Esophagus (tissue), 2 donors: ENCODE results near the gene CTDSP2. TPM values are rescaled to one million over a fixed set of nuclear protein-coding genes. Genes with fewer than 3 reads are reported as not detected.
"Not testable (repeated sequence)": the region's sequence is repeated elsewhere in the genome, so short reads cannot be mapped to it uniquely, and the experiment has no call there.

Source experiments
- H3K27ac ChIP-seq, 2 donors: one replicate each; pipeline ENCODE4 v1.5.1; 2013; ENCODE audit warnings: low read depth in 2 of 2, mild to moderate bottlenecking in 2 of 2, inconsistent platforms in 1 of 2, low read length in 1 of 2, moderate library complexity in 1 of 2
- H3K27me3 ChIP-seq, 2 donors: one replicate each; pipeline ENCODE4 v1.6.1; 2013; ENCODE audit warnings: low read length in 2 of 2, control low read depth in 1 of 2, mild to moderate bottlenecking in 1 of 2; ENCODE audit not compliant: insufficient read depth in 2 of 2, control insufficient read depth in 1 of 2
- H3K36me3 ChIP-seq, 2 donors: one replicate each; pipeline ENCODE4 v1.6.1; 2013; ENCODE audit warnings: low read length in 1 of 2; ENCODE audit not compliant: control insufficient read depth in 2 of 2, insufficient read depth in 2 of 2
- H3K4me1 ChIP-seq, 2 donors: one replicate each; pipeline ENCODE4 v1.6.1; 2013; ENCODE audit warnings: low read length in 1 of 2; ENCODE audit not compliant: control insufficient read depth in 2 of 2, insufficient read depth in 2 of 2
- H3K4me3 ChIP-seq, 2 donors: one replicate each; pipeline ENCODE4 v1.5.1; 2013; ENCODE audit warnings: low read length in 2 of 2, mild to moderate bottlenecking in 2 of 2, low read depth in 1 of 2, moderate library complexity in 1 of 2
- H3K9me3 ChIP-seq, 2 donors: one replicate each; pipeline ENCODE4 v1.6.1; 2013; ENCODE audit warnings: mild to moderate bottlenecking in 2 of 2, low read depth in 1 of 2, low read length in 1 of 2, moderate library complexity in 1 of 2; ENCODE audit not compliant: control insufficient read depth in 2 of 2, insufficient read depth in 1 of 2
- WGBS, 2 donors: extraction: QIAGEN DNeasy Blood & Tissue Kit; methylation state at CpG; one replicate each; pipeline ENCODE4 v1.1.7; 2013; 5-methylcytosine and 5-hydroxymethylcytosine counted together
- polyA plus RNA-seq, 2 donors: library from polyadenylated mRNA; stranded (reverse); fragments of 200-250 nt; gene quantifications; one replicate each; pipeline ENCODE4 v1.2.3, GENCODE V29; 2013
- donor health status: healthy with polysubstance abuse.
- donor health status: Bipolar disorder and iron deficiency.

CTDSP2 gene
- polyA plus RNA-seq, 2 donors: 22.4 to 34.7 TPM

DNA sequence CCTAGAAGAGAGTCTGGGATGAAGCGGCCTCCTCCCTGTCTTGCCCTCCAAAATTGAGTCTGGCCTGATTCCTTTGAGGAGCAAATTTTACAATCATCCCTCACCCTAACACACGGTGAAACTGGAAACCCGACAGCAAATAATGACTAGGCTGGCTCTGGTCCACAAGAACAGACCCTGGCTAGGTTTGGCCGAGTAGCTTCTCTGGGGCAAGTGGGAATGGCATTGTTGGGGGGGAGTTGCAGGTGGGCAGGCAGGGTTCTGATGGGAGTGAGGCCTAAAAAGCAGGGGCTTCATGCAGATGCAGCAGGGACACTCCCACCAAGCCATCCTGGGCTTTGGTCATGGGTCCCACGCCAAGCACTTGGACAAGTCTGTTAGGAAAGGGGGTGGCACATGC, 25.5 kb downstream of the CTDSP2 start:
- peaks cover 29 to 39% of the 10 kb centered on the region in 2 donors for H3K36me3 ChIP-seq
- not testable (repeated sequence) for H3K27ac ChIP-seq

DNA sequence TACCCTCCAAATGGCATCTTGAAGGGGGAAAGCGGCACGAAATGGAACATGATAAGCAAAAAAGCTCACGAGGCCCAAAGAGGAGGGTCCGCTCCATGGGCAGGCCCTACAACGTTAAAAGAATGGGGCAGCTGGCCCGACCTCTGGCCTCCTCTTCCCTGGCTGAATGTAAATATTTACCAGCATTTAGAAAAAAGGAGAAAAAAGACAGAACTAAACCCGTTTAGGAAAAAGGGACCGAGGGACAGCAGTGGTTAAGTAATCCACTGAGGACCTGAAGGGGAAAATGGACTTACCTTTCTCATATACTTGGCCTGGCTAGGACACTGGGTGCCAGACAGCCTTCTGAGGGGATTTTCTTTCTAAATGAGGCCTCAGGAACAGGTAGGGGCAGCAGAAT, 26.4 kb downstream of the CTDSP2 start:
- H3K27ac ChIP-seq, H3K4me1 ChIP-seq, H3K9me3 ChIP-seq, H3K4me3 ChIP-seq, H3K27me3 ChIP-seq: not testable (repeated sequence)
- WGBS, 2 donors: 63 to 69% methylated on average over 8 of the region's 8 CpGs
- peaks cover 25 to 34% of the 10 kb centered on the region in 2 donors for H3K36me3 ChIP-seq

More for the DNA sequence above, 25.5 kb downstream of the CTDSP2 start:
- H3K4me1 ChIP-seq, H3K9me3 ChIP-seq, H3K27me3 ChIP-seq, H3K4me3 ChIP-seq: not testable (repeated sequence)
- 66 to 73% methylated on average over 5 of the region's 5 CpGs for WGBS, 2 donors

DNA sequence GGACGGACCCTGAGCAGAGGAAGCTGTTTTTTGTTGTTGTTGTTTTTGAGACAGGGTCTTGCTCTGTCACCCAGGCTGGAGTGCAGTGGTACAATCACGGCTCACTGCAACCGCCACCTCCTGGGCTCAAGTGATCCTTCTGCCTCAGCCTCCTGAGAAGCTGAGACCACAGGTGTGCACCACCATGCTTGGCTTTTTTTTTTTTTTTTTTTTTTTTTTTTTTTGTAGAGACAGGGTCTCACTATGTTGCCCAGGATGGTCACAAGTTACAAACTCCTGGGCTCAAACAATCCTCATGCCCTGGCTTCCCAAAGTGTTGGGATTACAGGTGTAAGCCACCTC, 28.6 kb downstream of the CTDSP2 start:
- WGBS, 2 donors: 90% methylated on average over 3 of the region's 3 CpGs
- H3K4me1 ChIP-seq, H3K4me3 ChIP-seq, H3K27ac ChIP-seq, H3K27me3 ChIP-seq, H3K9me3 ChIP-seq: not testable (repeated sequence)
- H3K36me3 ChIP-seq: peaks cover 6 to 14% of the 10 kb centered on the region in 2 donors

DNA sequence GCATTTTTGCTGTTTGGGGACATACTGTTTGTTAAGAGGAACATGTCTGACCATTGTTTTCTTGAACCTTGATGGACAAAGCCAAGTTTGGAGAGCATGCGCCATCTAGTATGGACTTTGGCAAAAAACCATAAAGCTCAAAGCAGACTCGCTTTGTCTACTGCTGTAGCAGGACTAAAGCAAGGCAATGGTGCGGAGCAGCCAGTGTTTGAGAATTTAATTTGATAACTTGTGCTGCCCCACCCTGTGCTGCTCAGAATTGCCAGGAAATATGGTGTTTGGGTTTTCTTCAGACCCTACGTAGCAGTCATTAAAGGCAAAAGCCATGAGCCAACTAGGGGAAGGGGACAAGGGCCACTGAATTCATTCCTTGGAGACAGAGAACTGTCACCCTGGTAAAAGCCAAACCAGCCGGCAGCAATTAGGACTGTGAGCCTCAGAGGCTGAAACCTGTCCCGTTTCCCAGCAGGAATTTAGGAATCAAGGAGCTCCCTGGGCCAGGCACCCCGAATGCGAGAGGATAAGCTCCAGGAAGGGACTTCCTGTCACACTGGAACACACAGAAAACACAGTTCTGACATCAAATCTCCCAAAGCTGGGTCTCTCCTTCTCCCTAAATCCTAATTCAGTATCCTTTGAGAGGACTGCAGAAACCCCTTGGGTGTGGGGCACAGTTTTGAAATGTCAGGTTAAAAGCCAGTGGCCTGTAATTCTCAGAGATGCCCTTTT, 29.1 kb downstream of the CTDSP2 start:
- Histone ChIP-seq H3K9me3 (no peaks in the 10 kb centered on the region), H3K36me3 (peaks cover under 1 to 9% of the 10 kb centered on the region in 2 donors), H3K27me3 (no peaks in the 10 kb centered on the region), H3K4me1 (peaks cover 0 to 7% of the 10 kb centered on the region in 2 donors), H3K4me3 (no peak overlapping the region), H3K27ac (peak overlapping the region; percentile 12 to 14)
- 62 to 79% methylated on average over 8 of the region's 8 CpGs for WGBS, 2 donors

DNA sequence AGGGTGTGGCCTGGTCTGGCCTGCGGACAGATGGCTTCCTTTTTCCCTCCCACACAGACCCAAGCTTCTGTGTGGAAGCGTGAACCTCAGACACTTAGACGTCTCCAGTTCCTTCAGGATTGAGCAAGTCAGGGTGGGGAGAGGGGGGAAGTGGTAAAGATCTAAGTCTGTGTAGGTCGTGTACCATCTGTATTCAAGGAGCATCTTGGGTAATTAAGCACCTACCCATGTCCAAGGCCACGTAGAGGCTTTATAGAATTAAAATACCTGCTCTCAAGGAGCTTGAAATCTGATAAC, 29.7 kb downstream of the CTDSP2 start:
- Histone ChIP-seq H3K36me3 (peaks cover 0 to 5% of the 10 kb centered on the region in 2 donors), H3K27ac (no peak overlapping the region), H3K4me1 (peaks cover 0 to 7% of the 10 kb centered on the region in 2 donors), H3K27me3 (no peaks in the 10 kb centered on the region), H3K9me3 (no peaks in the 10 kb centered on the region), H3K4me3 (no peak overlapping the region)
- WGBS, 2 donors: 43 to 50% methylated on average over 5 of the region's 5 CpGs

DNA sequence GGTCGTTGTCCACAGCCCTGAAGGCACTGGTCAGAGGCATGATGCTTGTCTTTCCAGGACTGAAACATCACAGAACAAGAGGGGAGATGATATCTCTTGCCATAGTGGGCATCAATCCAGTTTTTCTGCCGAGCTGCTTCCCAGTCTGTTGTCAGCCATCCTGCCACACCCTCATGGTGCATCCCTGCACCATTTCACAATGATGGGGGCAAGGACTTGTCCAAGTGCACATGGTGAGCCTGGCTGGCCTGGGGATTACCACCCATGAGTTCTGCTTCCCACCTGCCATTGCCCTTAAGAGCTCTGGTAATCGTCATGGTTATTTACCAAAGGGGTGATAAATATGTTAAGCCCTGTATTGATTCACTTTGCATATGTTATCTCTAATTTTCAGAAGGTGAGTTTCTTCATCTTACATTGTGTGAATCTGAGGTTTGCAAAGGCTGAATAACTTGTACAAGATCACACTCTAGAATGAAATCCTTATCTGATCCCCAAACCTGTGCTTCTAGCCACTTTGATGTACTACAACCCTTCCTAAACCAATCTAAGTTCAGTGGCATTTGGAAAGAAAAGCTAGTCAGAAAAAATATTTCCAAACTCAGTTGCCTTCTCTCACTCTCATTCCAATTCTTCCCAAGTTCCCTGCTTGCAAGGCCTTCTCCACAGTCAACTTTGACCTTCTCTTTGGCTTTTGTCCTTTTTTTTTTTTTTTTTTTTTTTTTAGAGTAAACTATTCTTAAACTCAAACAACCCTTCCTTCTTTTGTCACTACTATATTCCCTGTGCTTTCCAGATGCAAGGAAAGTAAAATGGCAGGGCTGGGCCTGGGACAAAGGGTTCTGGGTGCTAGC, 30.3 kb downstream of the CTDSP2 start:
- no peaks in the 10 kb centered on the region for H3K27me3 ChIP-seq
- WGBS, 2 donors: 46 to 48% methylated on average over 3 of the region's 3 CpGs
- H3K4me3 ChIP-seq: no peak overlapping the region
- peaks cover 0 to 7% of the 10 kb centered on the region in 2 donors for H3K4me1 ChIP-seq
- H3K27ac ChIP-seq: no peak overlapping the region
- no peaks in the 10 kb centered on the region for H3K9me3 ChIP-seq
- peaks cover 0 to 6% of the 10 kb centered on the region in 2 donors for H3K36me3 ChIP-seq

DNA sequence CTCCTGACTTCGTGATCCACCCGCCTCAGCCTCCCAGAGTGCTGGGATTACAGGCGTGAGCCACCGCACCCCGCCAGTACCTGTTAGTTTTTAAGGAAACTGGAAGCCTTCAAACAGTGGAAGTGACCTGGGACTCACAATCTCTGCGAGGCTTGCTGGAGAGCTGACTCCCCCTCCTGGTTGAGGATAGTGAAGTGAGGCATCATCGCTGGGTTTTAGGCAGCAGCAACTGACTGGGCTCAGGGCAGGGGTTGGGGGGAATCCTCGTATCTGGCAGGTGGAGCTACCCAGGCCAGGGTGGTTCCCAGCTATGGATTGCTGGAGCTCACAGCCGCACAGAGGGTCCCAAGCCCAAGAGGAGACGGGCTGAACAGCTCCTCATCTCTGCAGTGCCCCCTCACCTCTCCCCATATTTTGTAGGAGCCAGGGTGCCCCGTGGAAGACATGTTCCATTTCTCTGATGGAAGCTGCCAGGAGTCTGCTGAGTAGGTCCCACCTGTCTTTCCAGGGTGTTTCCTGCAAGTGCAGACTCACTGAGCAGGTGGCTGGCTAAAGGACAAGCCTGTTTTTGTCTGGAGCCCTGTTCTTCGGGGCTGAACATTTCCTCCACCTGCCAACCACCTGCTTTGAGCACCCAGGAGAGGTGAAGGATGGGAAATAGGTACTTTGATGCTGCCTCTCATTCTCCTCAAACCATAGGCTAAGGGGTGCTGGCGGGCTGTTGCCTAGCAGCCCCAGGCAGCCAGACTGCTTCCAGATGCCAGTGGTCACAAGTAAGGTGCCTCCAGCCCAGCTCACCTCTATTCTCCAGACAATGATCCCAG, 31.1 kb downstream of the CTDSP2 start:
- peaks cover 0 to 7% of the 10 kb centered on the region in 2 donors for H3K4me1 ChIP-seq
- no peak overlapping the region for H3K4me3 ChIP-seq
- H3K27me3 ChIP-seq: no peaks in the 10 kb centered on the region
- peaks cover 0 to 4% of the 10 kb centered on the region in 2 donors for H3K36me3 ChIP-seq
- WGBS, 2 donors: 80% methylated on average over 13 of the region's 13 CpGs
- no peaks in the 10 kb centered on the region for H3K9me3 ChIP-seq
- no peak overlapping the region for H3K27ac ChIP-seq

DNA sequence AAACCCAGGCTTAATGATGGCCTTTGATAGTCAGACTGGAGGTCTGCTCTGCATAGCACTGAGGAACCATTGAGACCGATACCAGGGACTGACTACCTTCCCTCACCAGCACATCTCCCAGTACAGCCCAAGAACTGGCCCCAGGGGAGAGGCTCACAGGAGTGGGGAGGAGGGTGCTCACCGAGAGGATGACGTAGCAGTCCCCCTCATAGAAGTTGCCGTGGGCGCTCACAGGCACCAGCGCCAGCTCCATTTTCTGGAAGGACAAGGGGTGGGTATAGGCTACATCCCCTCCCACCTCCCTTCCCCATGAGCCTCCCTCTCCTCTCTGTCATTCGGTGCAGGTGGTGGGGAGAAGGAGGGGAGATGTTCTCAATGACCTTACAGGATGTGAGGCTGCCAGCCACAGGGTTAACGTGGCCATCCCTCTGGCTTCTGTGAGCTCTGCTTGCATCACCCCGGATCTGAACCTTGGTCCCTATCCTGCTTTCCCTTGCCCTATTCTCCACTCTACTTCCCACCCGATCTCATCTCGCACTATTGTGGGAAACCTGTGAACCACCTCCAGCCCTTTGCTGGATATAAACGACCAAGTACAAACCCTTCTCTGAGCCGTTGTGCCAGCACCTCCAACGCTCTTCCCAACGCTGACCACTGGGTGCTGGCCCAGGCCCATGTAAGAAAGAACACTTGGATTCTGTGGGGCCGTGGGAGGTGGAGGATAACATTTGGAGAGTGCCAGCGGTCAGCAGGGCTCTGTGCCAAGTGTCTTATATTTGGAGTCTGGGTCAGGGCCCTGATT, 32.4 kb downstream of the CTDSP2 start:
- H3K4me3 ChIP-seq: no peak overlapping the region
- no peaks in the 10 kb centered on the region for H3K27me3 ChIP-seq
- no peaks in the 10 kb centered on the region for H3K9me3 ChIP-seq
- H3K4me1 ChIP-seq: peaks cover 0 to 7% of the 10 kb centered on the region in 2 donors
- 63 to 69% methylated on average over 16 to 17 of the region's 17 CpGs for WGBS, 2 donors
- no peak overlapping the region for H3K27ac ChIP-seq
- H3K36me3 ChIP-seq: peaks cover 0 to 5% of the 10 kb centered on the region in 2 donors
